Activated B cell treated with CpG ODN at 0.5 μM for 24 hours (primary cell): ENCODE measurements around the gene MED26. TPM values are rescaled to one million over a fixed set of nuclear protein-coding genes. Genes with fewer than 3 reads are reported as not detected.

Source experiments
- ATAC-seq: fragments of 200-7000 bp; cut with Tn5 transposase; one replicate; pipeline ENCODE4 v1.10.0; 2021; ENCODE audit warnings: low read depth, mild to moderate bottlenecking, moderate library complexity
- CTCF ChIA-PET: fragments of 350-600 bp; sonication (Branson Sonifier 250); formaldehyde crosslinking; loops from one replicate; lab custom pipeline; 2021; ENCODE audit warnings: antibody characterized with exemption; lab: Charles Lee
- POLR2A ChIA-PET: fragments of 350-600 bp; sonication (Branson Sonifier 250); formaldehyde crosslinking; loops from one replicate; lab custom pipeline; 2021; ENCODE audit warnings: antibody characterized with exemption; lab: Charles Lee
- DNase-seq: peaks from one replicate; pipeline ENCODE4 v3.0.0; 2022
- H3K27ac Mint-ChIP-seq: one replicate; pipeline ENCODE4 v1.8.0; 2020; ENCODE audit warnings: mixed read lengths
- H3K27me3 Mint-ChIP-seq: one replicate; pipeline ENCODE4 v1.8.0; 2021; ENCODE audit warnings: mixed read lengths
- H3K36me3 Mint-ChIP-seq: one replicate; pipeline ENCODE4 v1.8.0; 2021; ENCODE audit warnings: low read depth, mixed read lengths
- H3K4me1 Mint-ChIP-seq: one replicate; pipeline ENCODE4 v1.8.0; 2021; ENCODE audit warnings: mixed read lengths
- H3K4me3 Mint-ChIP-seq: one replicate; pipeline ENCODE4 v1.8.0; 2020; ENCODE audit warnings: mild to moderate bottlenecking, mixed read lengths
- H3K9me3 Mint-ChIP-seq: one replicate; pipeline ENCODE4 v1.8.0; 2020; ENCODE audit warnings: mixed read lengths
- intact Hi-C: fragments of 100-400 bp; cut with micrococcal nuclease; formaldehyde crosslinking; loops from one replicate; pipeline ENCODE4 v1.15.1; 2024
- total RNA-seq: library from RNA; stranded (reverse); gene quantifications from 2 replicates; pipeline ENCODE4 v1.2.3, GENCODE V29; 2022
- TF ChIP-seq, protein P1 (sequence below): fragments of 200-600 bp; IDR thresholded peaks from one replicate; pipeline ENCODE4 v1.8.0; 2022; ENCODE audit warnings: antibody characterized with exemption, mild to moderate bottlenecking

Gene MED26
- total RNA-seq, 1 donor from 2014 or later = 32.0 TPM

DNA sequence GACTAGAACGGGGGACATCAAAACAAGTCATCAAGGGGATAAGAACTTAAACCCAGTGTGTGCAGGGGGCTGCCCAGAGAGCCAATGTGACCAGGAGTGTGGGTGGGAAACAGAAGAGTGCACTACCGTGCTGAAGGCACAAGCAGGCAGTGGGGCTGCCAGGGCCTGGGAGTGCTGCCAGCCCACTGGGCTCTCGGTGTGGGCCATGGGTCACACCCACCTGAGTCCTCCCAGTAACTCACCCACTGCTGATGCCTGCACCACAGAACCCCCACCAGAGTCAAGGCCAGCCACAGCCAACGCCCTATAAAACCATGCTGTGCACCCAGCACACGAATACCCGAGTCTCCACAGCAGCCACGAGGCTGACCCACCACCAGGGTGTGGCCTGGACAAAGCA, 8.5 kb downstream of the MED26 start:
- intact Hi-C loops = no loop called here
- Mint-ChIP-seq H3K27me3 (no peaks in the 10 kb centered on the region), H3K4me1 (peaks cover 89% of the 10 kb centered on the region), H3K27ac (peak overlapping the region; percentile 46), H3K9me3 (no peaks in the 10 kb centered on the region), H3K36me3 (peaks cover 30% of the 10 kb centered on the region), H3K4me3 (no peak overlapping the region)
- DNase-seq = no peak
- ATAC-seq = no peak
- TF ChIP-seq, protein P1, sequence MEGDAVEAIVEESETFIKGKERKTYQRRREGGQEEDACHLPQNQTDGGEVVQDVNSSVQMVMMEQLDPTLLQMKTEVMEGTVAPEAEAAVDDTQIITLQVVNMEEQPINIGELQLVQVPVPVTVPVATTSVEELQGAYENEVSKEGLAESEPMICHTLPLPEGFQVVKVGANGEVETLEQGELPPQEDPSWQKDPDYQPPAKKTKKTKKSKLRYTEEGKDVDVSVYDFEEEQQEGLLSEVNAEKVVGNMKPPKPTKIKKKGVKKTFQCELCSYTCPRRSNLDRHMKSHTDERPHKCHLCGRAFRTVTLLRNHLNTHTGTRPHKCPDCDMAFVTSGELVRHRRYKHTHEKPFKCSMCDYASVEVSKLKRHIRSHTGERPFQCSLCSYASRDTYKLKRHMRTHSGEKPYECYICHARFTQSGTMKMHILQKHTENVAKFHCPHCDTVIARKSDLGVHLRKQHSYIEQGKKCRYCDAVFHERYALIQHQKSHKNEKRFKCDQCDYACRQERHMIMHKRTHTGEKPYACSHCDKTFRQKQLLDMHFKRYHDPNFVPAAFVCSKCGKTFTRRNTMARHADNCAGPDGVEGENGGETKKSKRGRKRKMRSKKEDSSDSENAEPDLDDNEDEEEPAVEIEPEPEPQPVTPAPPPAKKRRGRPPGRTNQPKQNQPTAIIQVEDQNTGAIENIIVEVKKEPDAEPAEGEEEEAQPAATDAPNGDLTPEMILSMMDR = no peak
- POLR2A ChIA-PET = interaction anchor here (1.3 to 2.6 kb wide), 3 partner anchors 25 to 40 kb away, joined by 3 to 26 read pairs (median 6); no protein-coding TSS in a partner anchor
- CTCF ChIA-PET = no interaction called here

DNA sequence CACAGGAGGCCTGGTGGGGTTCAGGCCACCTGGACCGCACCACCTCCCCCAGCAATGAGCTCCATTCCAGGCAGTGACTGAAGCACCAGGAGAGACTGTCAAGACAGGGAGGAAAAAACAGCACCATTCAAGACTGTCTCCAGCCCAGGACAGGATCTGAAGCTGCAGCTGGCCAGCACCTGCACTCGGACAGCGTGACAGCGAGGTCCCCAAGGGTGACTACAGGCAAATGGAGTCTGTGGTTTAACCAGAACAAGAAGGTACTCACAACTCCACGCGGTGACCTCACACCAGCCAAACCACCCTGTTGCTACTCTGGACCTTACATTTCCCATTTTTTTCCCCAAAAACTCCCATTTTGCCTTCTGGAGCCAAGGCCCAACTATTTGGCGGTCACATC, 9.8 kb downstream of the MED26 start:
- Mint-ChIP-seq H3K36me3 (peaks cover 19% of the 10 kb centered on the region), H3K27me3 (no peaks in the 10 kb centered on the region), H3K4me1 (peaks cover 88% of the 10 kb centered on the region), H3K4me3 (peak overlapping the region; percentile 46), H3K9me3 (no peaks in the 10 kb centered on the region), H3K27ac (peak overlapping the region; percentile 53)
- intact Hi-C loops = no loop called here
- ChIA-PET POLR2A (interaction anchor here (0.6 to 2.6 kb wide), 7 partner anchors 17 to 616 kb away, joined by 3 to 26 read pairs (median 4); no protein-coding TSS in a partner anchor), CTCF (interaction anchor here (0.6 kb wide), 1 partner anchor 17 kb away, joined by 3 read pairs; no protein-coding TSS in a partner anchor)
- no peak for DNase-seq
- peak; percentile 58 for ATAC-seq
- TF ChIP-seq, protein P1 = no peak

DNA sequence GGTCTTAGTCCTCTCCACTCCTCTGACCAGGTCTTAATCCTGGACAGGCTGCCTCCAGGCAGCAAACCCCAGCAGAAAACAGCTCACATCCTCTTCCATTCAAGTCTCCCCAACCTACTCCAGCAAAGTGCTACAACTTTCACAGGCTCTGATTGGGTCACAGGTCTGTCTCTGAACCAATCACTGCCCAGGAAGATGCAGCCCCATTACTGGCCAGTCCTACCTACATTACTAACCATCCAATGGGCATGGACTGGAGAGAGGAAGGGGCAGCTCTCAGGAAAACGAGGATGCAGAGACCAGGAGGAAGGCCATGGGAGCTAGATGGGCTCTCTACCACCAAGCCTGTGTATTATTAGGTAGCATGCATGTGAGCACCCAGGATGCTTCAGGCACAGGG, 12.2 kb downstream of the MED26 start:
- Mint-ChIP-seq H3K27me3 (no peaks in the 10 kb centered on the region), H3K4me3 (no peak overlapping the region), H3K4me1 (peaks cover 97% of the 10 kb centered on the region), H3K9me3 (no peaks in the 10 kb centered on the region), H3K36me3 (peaks cover 9% of the 10 kb centered on the region), H3K27ac (no peak overlapping the region)
- intact Hi-C loops = no loop called here
- TF ChIP-seq, protein P1 = no peak
- ATAC-seq = no peak
- DNase-seq = no peak
- CTCF ChIA-PET = interaction anchor here (1.1 kb wide), 1 partner anchor 17 kb away, joined by 3 read pairs; no protein-coding TSS in a partner anchor
- POLR2A ChIA-PET = interaction anchor here (0.7 to 2.0 kb wide), 5 partner anchors 10 to 510 kb away, joined by 3 to 8 read pairs (median 5); no protein-coding TSS in a partner anchor

- CTCF ChIA-PET = no interaction called here
- peak overlapping the region; percentile 30 for H3K4me3 Mint-ChIP-seq
These were observed 13.1 kb downstream of the MED26 start for GRCh38 chr19:16614941-16615340.

DNA sequence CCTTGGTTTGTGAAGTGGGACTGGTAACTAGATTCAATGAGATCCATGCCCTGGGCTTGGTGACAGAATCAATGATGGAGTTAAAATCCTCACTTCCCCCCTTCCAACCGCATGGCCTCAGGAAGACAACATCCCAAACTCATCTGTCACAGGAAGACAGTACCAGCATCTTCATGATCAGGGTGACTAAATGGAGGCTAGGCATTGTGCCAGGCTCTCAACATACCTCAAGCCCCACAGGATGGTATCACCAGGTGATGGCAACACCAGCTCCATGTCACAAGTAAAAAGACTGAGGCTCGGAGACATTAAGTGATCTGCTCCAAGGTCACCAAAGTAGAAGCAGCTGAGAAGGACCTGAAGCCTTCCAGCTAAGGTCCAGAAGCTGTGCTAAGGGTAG, 14.2 kb downstream of the MED26 start:
- H3K4me3 Mint-ChIP-seq = no peak overlapping the region
- DNase-seq (no peak), ATAC-seq (no peak)
- H3K36me3 Mint-ChIP-seq = peaks cover 5% of the 10 kb centered on the region
- H3K9me3 Mint-ChIP-seq = no peaks in the 10 kb centered on the region
- H3K4me1 Mint-ChIP-seq = peaks cover 93% of the 10 kb centered on the region
- intact Hi-C loops = no loop called here
- H3K27me3 Mint-ChIP-seq = no peaks in the 10 kb centered on the region
- TF ChIP-seq, protein P1 = no peak
- ChIA-PET CTCF (interaction anchor here (1.3 kb wide), 1 partner anchor 26 kb away, joined by 4 read pairs; no protein-coding TSS in a partner anchor), POLR2A (interaction anchor here (0.5 to 0.7 kb wide), 2 partner anchors 47 to 602 kb away, joined by 3 to 5 read pairs; partner anchors contain the start of gene TMEM38A)
- no peak overlapping the region for H3K27ac Mint-ChIP-seq

More at GRCh38 chr19:16614941-16615340, 13.1 kb downstream of the MED26 start:
- ATAC-seq = no peak
- DNase-seq = no peak
- peak overlapping the region; percentile 47 for H3K27ac Mint-ChIP-seq
- TF ChIP-seq, protein P1 = no peak
- peaks cover 5% of the 10 kb centered on the region for H3K36me3 Mint-ChIP-seq
- intact Hi-C loops = no loop called here
- H3K9me3 Mint-ChIP-seq = no peaks in the 10 kb centered on the region
- peaks cover 96% of the 10 kb centered on the region for H3K4me1 Mint-ChIP-seq
- POLR2A ChIA-PET = interaction anchor here (1.3 to 2.0 kb wide), 3 partner anchors 11 to 29 kb away, joined by 3 to 8 read pairs (median 5); no protein-coding TSS in a partner anchor
- no peaks in the 10 kb centered on the region for H3K27me3 Mint-ChIP-seq
